GM21576 (cell line): Measurements from ENCODE around the gene TPM2.

Experiments
- ATAC-seq: cut with Tn5 transposase; IDR thresholded peaks from one replicate; pipeline ENCODE4 v1.9.1; 2021; ENCODE audit warnings: mild to moderate bottlenecking, moderate library complexity; ENCODE audit not compliant: unreplicated experiment

Gene TPM2

DNA sequence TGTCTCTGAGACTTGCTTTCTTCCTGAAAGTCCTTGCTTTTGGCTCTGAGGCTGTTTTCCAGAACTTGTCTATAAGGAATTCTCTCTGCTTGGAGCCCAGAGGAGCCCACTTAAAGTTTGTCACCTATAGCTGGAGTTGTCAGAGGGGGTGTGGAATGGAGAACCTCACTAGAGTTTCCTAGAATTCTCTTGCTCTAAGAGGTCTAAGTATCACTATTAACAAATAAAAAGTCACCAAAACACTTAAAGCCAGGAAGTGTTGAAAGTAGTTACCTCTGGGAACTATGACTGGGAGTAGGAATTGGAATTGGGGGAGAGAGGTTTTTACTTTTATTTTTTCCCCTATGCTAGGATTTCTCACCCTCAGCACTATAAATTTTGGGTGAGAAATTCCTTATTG is 54.0 kb downstream of the TPM2 start:
- ATAC-seq = no peak
